SU-DHL-6 (cell line): ENCODE results near the gene CCR5AS.

ENCODE experiments used
- H2AFZ ChIP-seq: fragments of 200-600 bp; sonication (generic); 2 replicates; pipeline ENCODE4 v1.6.1; 2014; ENCODE audit warnings: low read depth, mild to moderate bottlenecking, moderate library complexity, mixed read lengths, antibody characterized with exemption, low read length; ENCODE audit not compliant: severe bottlenecking
- H3F3A ChIP-seq: fragments of 200-600 bp; shearing (Covaris generic); 2 replicates; pipeline ENCODE4 v1.6.0; 2016; ENCODE audit warnings: antibody characterized with exemption, mild to moderate bottlenecking; ENCODE audit not compliant: insufficient read depth
- H3K27ac ChIP-seq: fragments of 200-600 bp; sonication (generic); 2 replicates; pipeline ENCODE4 v1.5.1; 2016; ENCODE audit warnings: low read depth, mild to moderate bottlenecking, low read length, moderate library complexity, mixed read lengths
- H3K27me3 ChIP-seq: fragments of 200-600 bp; sonication (generic), shearing (Covaris generic); 2 replicates; pipeline ENCODE4 v1.6.0; 2014; ENCODE audit warnings: mild to moderate bottlenecking, low read length
- H3K36me3 ChIP-seq: fragments of 200-600 bp; sonication (generic); 2 replicates; pipeline ENCODE4 v1.6.1; 2014; ENCODE audit warnings: mild to moderate bottlenecking, low read length, mixed read lengths
- H3K4me2 ChIP-seq: fragments of 300-600, 200-600 bp; shearing (Covaris generic), sonication (generic); 2 replicates; pipeline ENCODE4 v1.6.0; 2014; ENCODE audit warnings: low read length, low read depth, mild to moderate bottlenecking; ENCODE audit not compliant: poor library complexity, severe bottlenecking
- H3K4me3 ChIP-seq: fragments of 200-600 bp; sonication (generic); 2 replicates; pipeline ENCODE4 v1.5.1; 2014; ENCODE audit warnings: antibody characterized with exemption, low read length, mild to moderate bottlenecking, mixed read lengths; ENCODE audit not compliant: insufficient read depth, poor library complexity, severe bottlenecking
- H3K79me2 ChIP-seq: fragments of 200-600 bp; sonication (generic); 2 replicates; pipeline ENCODE4 v1.6.1; 2014; ENCODE audit warnings: mild to moderate bottlenecking, low read length, moderate library complexity; ENCODE audit not compliant: insufficient read depth
- H3K9ac ChIP-seq: fragments of 200-600 bp; sonication (generic); 2 replicates; pipeline ENCODE4 v1.7.0; 2014; ENCODE audit warnings: mild to moderate bottlenecking, low read length
- H3K9me2 ChIP-seq: fragments of 200-600 bp; sonication (generic); replicated peaks from 2 replicates; pipeline ENCODE4 v1.6.1; 2014; ENCODE audit warnings: low read length; ENCODE audit not compliant: insufficient read depth
- H3K9me3 ChIP-seq: fragments of 200-600 bp; sonication (generic); 2 replicates; pipeline ENCODE4 v1.6.1; 2014; ENCODE audit warnings: low read length, mixed read lengths; ENCODE audit not compliant: insufficient read depth
- H4K20me1 ChIP-seq: fragments of 200-600 bp; sonication (generic); 2 replicates; pipeline ENCODE4 v1.6.1; 2014; ENCODE audit warnings: low read depth, mild to moderate bottlenecking, antibody characterized with exemption, low read length, moderate library complexity, mixed read lengths
- CTCF ChIP-seq: fragments of 200-600 bp; sonication (generic); IDR thresholded peaks from one replicate; pipeline ENCODE4 v1.5.1; 2017; ENCODE audit warnings: antibody characterized with exemption, mild to moderate bottlenecking, low read length, moderate library complexity; ENCODE audit not compliant: insufficient read depth, poor library complexity, severe bottlenecking
- EZH2phosphoT487 ChIP-seq: fragments of 200-600 bp; sonication (generic), shearing (Covaris generic); conservative IDR thresholded peaks from 2 replicates; pipeline ENCODE4 v1.6.1; 2018; ENCODE audit warnings: mild to moderate bottlenecking, antibody characterized with exemption, low read length, moderate library complexity, mixed read lengths

CCR5AS gene

GRCh38 chr3:46354478-46354877, 52.4 kb downstream of the CCR5AS start:
- Histone ChIP-seq H3K9me3 (no peaks in the 10 kb centered on the region), H3K27ac (no peak overlapping the region), H3K4me3 (no peak overlapping the region), H3K36me3 (no peaks in the 10 kb centered on the region), H3K27me3 (no peaks in the 10 kb centered on the region), H3K9ac (no peak overlapping the region), H3K79me2 (no peaks in the 10 kb centered on the region), H3K4me2 (no peak overlapping the region), H2AFZ (no peak overlapping the region), H3K9me2 (no peaks in the 10 kb centered on the region), H3F3A (no peaks in the 10 kb centered on the region), H4K20me1 (no peaks in the 10 kb centered on the region)
- TF ChIP-seq CTCF (no peak), EZH2phosphoT487 (no peak)

- no peaks in the 10 kb centered on the region for H4K20me1 ChIP-seq
- H2AFZ ChIP-seq, result no peak within 1 kb of the TSS
- H3K79me2 ChIP-seq, result no peaks in the 10 kb centered on the region
- no peak within 1 kb of the TSS for H3K9ac ChIP-seq
- TF ChIP-seq EZH2phosphoT487 (no peak), CTCF (no peak)
- H3K27ac ChIP-seq, result no peak within 1 kb of the TSS
- no peaks in the 10 kb centered on the region for H3K9me3 ChIP-seq
- H3K9me2 ChIP-seq, result no peaks in the 10 kb centered on the region
- H3K4me2 ChIP-seq, result no peak within 1 kb of the TSS
- H3K36me3 ChIP-seq, result no peaks in the 10 kb centered on the region
- H3K4me3 ChIP-seq, result no peak within 1 kb of the TSS
- no peaks in the 10 kb centered on the region for H3F3A ChIP-seq
- no peaks in the 10 kb centered on the region for H3K27me3 ChIP-seq
These were observed 53.0 kb downstream of the CCR5AS start, which contains the start of gene CCR2 for GRCh38 chr3:46353647-46354410. TSS of gene CCR2 (plus strand) at chr3:46354111. CDS start at chr3:46357528, 3,417 bp downstream.

DNA sequence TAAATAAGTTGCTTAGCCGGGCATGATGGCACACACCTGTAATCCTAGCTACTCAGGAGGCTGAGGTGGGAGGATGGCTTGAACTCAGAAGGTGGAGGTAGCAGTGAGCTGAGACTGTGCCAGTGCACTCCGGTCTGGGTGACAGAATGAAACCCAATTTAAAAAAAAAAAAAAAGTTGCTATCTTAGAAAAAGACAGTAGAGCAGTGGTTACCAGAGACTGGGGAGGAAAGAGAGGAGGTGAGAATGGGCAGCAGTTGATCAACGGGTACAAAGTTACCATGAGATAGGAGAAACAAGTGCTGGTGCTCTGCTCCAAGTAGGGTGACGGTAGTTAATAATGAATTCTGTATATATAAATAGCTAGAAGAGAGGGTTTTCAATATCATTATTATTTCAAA, 53.8 kb downstream of the CCR5AS start:
- Histone ChIP-seq H4K20me1 (no peaks in the 10 kb centered on the region), H3K36me3 (no peaks in the 10 kb centered on the region), H2AFZ (no peak overlapping the region), H3K9ac (no peak overlapping the region), H3K79me2 (no peaks in the 10 kb centered on the region), H3K27ac (no peak overlapping the region), H3K4me2 (no peak overlapping the region), H3F3A (no peaks in the 10 kb centered on the region), H3K9me2 (no peaks in the 10 kb centered on the region), H3K4me3 (no peak overlapping the region), H3K9me3 (no peaks in the 10 kb centered on the region), H3K27me3 (no peaks in the 10 kb centered on the region)
- TF ChIP-seq CTCF (no peak), EZH2phosphoT487 (no peak)
